HEK293 (cell line): ENCODE results near the gene CPXM2.

Source experiments
- CTCF ChIA-PET: fragments of 350-600 bp; formaldehyde crosslinking; extraction: SDS; loops from one replicate; lab custom pipeline; 2021; ENCODE audit warnings: antibody characterized with exemption; lab: Yijun Ruan, JAX
- POLR2A ChIA-PET: fragments of 300-600 bp; formaldehyde crosslinking; extraction: SDS; loops from one replicate; lab custom pipeline; 2020; ENCODE audit warnings: antibody characterized with exemption, inconsistent platforms; lab: Yijun Ruan, JAX
- H3K27ac ChIP-seq: fragments of 200-500 bp; sonication (Bioruptor generic); 2 replicates; pipeline ENCODE4 v1.5.1; 2014; ENCODE audit warnings: low read depth, low read length, control low read depth, inconsistent platforms; ENCODE audit errors: extremely low read depth
- H3K36me3 ChIP-seq, 2 experiments: fragments of 200-500 bp in 1 of 2; sonication (Bioruptor generic) in 1 of 2; 1 replicate in 1 of 2; 2 replicates in 1 of 2; pipeline ENCODE4 v1.5.1; 2014 to 2017; ENCODE audit warnings: inconsistent platforms in 2 of 2, low read length in 2 of 2; ENCODE audit not compliant: control insufficient read depth in 2 of 2, insufficient read depth in 1 of 2
- H3K4me1 ChIP-seq: fragments of 200-500 bp; sonication (Bioruptor generic); 2 replicates; pipeline ENCODE4 v1.5.1; 2014; ENCODE audit warnings: mild to moderate bottlenecking, low read length, inconsistent platforms; ENCODE audit not compliant: control insufficient read depth, insufficient read depth
- H3K4me3 ChIP-seq: 2 replicates; pipeline ENCODE4 v1.5.1; 2011; ENCODE audit warnings: low read depth, mild to moderate bottlenecking, control low read depth, low read length, moderate library complexity
- H3K9me3 ChIP-seq: fragments of 200-500 bp; sonication (Bioruptor generic); 2 replicates; pipeline ENCODE4 v1.5.1; 2014; ENCODE audit warnings: low read depth, low read length, inconsistent platforms; ENCODE audit not compliant: control insufficient read depth, insufficient read depth
- BCL6B ChIP-seq: fragments of 450-650 bp; formaldehyde crosslinking; IDR thresholded peaks from 2 replicates; pipeline ENCODE4 v1.5.1; 2017; ENCODE audit warnings: missing biosample characterization, missing genetic modification characterization
- GLIS1 ChIP-seq: fragments of 450-650 bp; formaldehyde crosslinking; IDR thresholded peaks from 2 replicates; pipeline ENCODE4 v1.5.1; 2016; ENCODE audit warnings: missing biosample characterization, missing genetic modification characterization
- GLIS2 ChIP-seq: fragments of 450-650 bp; formaldehyde crosslinking; IDR thresholded peaks from 2 replicates; pipeline ENCODE4 v1.5.1; 2016; ENCODE audit warnings: missing biosample characterization, missing genetic modification characterization
- KLF10 ChIP-seq: fragments of 450-650 bp; IDR thresholded peaks from 2 replicates; pipeline ENCODE4 v1.5.1; 2018; ENCODE audit warnings: missing biosample characterization, mild to moderate bottlenecking, missing genetic modification characterization
- MZF1 ChIP-seq: fragments of 450-650 bp; formaldehyde crosslinking; IDR thresholded peaks from 2 replicates; pipeline ENCODE4 v1.5.1; 2017; ENCODE audit warnings: missing biosample characterization, missing genetic modification characterization, borderline replicate concordance
- REPIN1 ChIP-seq: fragments of 450-650 bp; formaldehyde crosslinking; IDR thresholded peaks from 2 replicates; pipeline ENCODE4 v1.5.1; 2017; ENCODE audit warnings: missing biosample characterization, missing genetic modification characterization, low read depth
- SCRT2 ChIP-seq: fragments of 450-650 bp; formaldehyde crosslinking; IDR thresholded peaks from 2 replicates; pipeline ENCODE4 v1.5.1; 2016; ENCODE audit warnings: missing biosample characterization, missing genetic modification characterization
- WT1 ChIP-seq: fragments of 450-650 bp; formaldehyde crosslinking; IDR thresholded peaks from 2 replicates; pipeline ENCODE4 v1.5.1; 2016; ENCODE audit warnings: missing biosample characterization, missing genetic modification characterization
- ZBTB1 ChIP-seq: fragments of 450-650 bp; formaldehyde crosslinking; IDR thresholded peaks from 2 replicates; pipeline ENCODE4 v1.5.1; 2016; ENCODE audit warnings: missing biosample characterization, missing genetic modification characterization
- ZBTB7A ChIP-seq: fragments of 450-650 bp; formaldehyde crosslinking; IDR thresholded peaks from 2 replicates; pipeline ENCODE4 v1.5.1; 2016; ENCODE audit warnings: low read depth, missing biosample characterization, missing genetic modification characterization
- ZEB2 ChIP-seq: fragments of 450-650 bp; formaldehyde crosslinking; IDR thresholded peaks from 2 replicates; pipeline ENCODE4 v1.5.1; 2016; ENCODE audit warnings: missing biosample characterization, missing genetic modification characterization
- ZNF132 ChIP-seq: fragments of 450-650 bp; formaldehyde crosslinking; IDR thresholded peaks from 2 replicates; pipeline ENCODE4 v1.5.1; 2017; ENCODE audit warnings: missing biosample characterization, missing genetic modification characterization, borderline replicate concordance
- ZNF138 ChIP-seq: fragments of 450-650 bp; formaldehyde crosslinking; IDR thresholded peaks from 2 replicates; pipeline ENCODE4 v1.5.1; 2016; ENCODE audit warnings: missing biosample characterization, missing genetic modification characterization, borderline replicate concordance
- ZNF146 ChIP-seq: fragments of 450-650 bp; formaldehyde crosslinking; IDR thresholded peaks from 2 replicates; pipeline ENCODE4 v1.5.1; 2016; ENCODE audit warnings: missing biosample characterization, missing genetic modification characterization
- ZNF155 ChIP-seq: fragments of 450-650 bp; formaldehyde crosslinking; IDR thresholded peaks from 2 replicates; pipeline ENCODE4 v1.5.1; 2016; ENCODE audit warnings: missing biosample characterization, missing genetic modification characterization
- ZNF184 ChIP-seq: fragments of 450-650 bp; IDR thresholded peaks from 2 replicates; pipeline ENCODE4 v1.5.1; 2018; ENCODE audit warnings: missing biosample characterization, mild to moderate bottlenecking, missing genetic modification characterization
- ZNF19 ChIP-seq: fragments of 450-650 bp; formaldehyde crosslinking; IDR thresholded peaks from 2 replicates; pipeline ENCODE4; 2016; ENCODE audit warnings: missing biosample characterization, missing genetic modification characterization, low read depth
- ZNF214 ChIP-seq: fragments of 450-650 bp; formaldehyde crosslinking; IDR thresholded peaks from 2 replicates; pipeline ENCODE4 v1.5.1; 2017; ENCODE audit warnings: missing biosample characterization, mild to moderate bottlenecking, missing genetic modification characterization, borderline replicate concordance
- ZNF248 ChIP-seq: fragments of 450-650 bp; formaldehyde crosslinking; IDR thresholded peaks from 2 replicates; pipeline ENCODE4 v1.5.1; 2017; ENCODE audit warnings: missing biosample characterization, missing genetic modification characterization
- ZNF324 ChIP-seq: fragments of 450-650 bp; formaldehyde crosslinking; IDR thresholded peaks from 2 replicates; pipeline ENCODE4 v1.5.1; 2016; ENCODE audit warnings: missing biosample characterization, missing genetic modification characterization
- ZNF335 ChIP-seq: fragments of 450-650 bp; formaldehyde crosslinking; conservative IDR thresholded peaks from 2 replicates; pipeline ENCODE4 v1.5.1; 2016; ENCODE audit warnings: missing biosample characterization, missing genetic modification characterization
- ZNF473 ChIP-seq: fragments of 450-650 bp; formaldehyde crosslinking; IDR thresholded peaks from 2 replicates; pipeline ENCODE4 v1.5.1; 2017; ENCODE audit warnings: missing biosample characterization, missing genetic modification characterization
- ZNF521 ChIP-seq: fragments of 450-650 bp; formaldehyde crosslinking; IDR thresholded peaks from 2 replicates; pipeline ENCODE4 v1.5.1; 2017; ENCODE audit warnings: missing biosample characterization, mild to moderate bottlenecking, missing genetic modification characterization
- ZNF548 ChIP-seq: fragments of 450-650 bp; formaldehyde crosslinking; IDR thresholded peaks from 2 replicates; pipeline ENCODE4 v1.5.1; 2016; ENCODE audit warnings: missing biosample characterization, missing genetic modification characterization
- ZNF580 ChIP-seq: fragments of 450-650 bp; formaldehyde crosslinking; IDR thresholded peaks from 2 replicates; pipeline ENCODE4 v1.5.1; 2016; ENCODE audit warnings: missing biosample characterization, missing genetic modification characterization
- ZNF596 ChIP-seq: fragments of 450-650 bp; IDR thresholded peaks from 2 replicates; pipeline ENCODE4 v1.5.0; 2018; ENCODE audit warnings: missing biosample characterization, mild to moderate bottlenecking, missing genetic modification characterization, moderate library complexity
- ZNF629 ChIP-seq: fragments of 450-650 bp; formaldehyde crosslinking; IDR thresholded peaks from 2 replicates; pipeline ENCODE4 v1.5.1; 2017; ENCODE audit warnings: missing biosample characterization, missing genetic modification characterization
- ZNF654 ChIP-seq: fragments of 450-650 bp; formaldehyde crosslinking; IDR thresholded peaks from 2 replicates; pipeline ENCODE4 v1.5.1; 2016; ENCODE audit warnings: low read depth, missing biosample characterization, missing genetic modification characterization
- ZNF664 ChIP-seq: fragments of 450-650 bp; formaldehyde crosslinking; IDR thresholded peaks from 2 replicates; pipeline ENCODE4 v1.5.1; 2016; ENCODE audit warnings: missing biosample characterization, missing genetic modification characterization
- ZNF670 ChIP-seq: fragments of 450-650 bp; formaldehyde crosslinking; IDR thresholded peaks from 2 replicates; pipeline ENCODE4 v1.5.1; 2016; ENCODE audit warnings: missing biosample characterization, missing genetic modification characterization, low read depth
- ZNF76 ChIP-seq: fragments of 450-650 bp; formaldehyde crosslinking; IDR thresholded peaks from 2 replicates; pipeline ENCODE4; 2016; ENCODE audit warnings: low read depth, missing biosample characterization, missing genetic modification characterization, borderline replicate concordance
- ZNF791 ChIP-seq: fragments of 450-650 bp; formaldehyde crosslinking; IDR thresholded peaks from 2 replicates; pipeline ENCODE4 v1.5.1; 2016; ENCODE audit warnings: missing biosample characterization, missing genetic modification characterization
- TF ChIP-seq, protein P1 (sequence below): fragments of 450-650 bp; formaldehyde crosslinking; IDR thresholded peaks from 2 replicates; pipeline ENCODE4 v1.5.1; 2016; ENCODE audit warnings: missing biosample characterization, missing genetic modification characterization
- TF ChIP-seq, protein P2 (sequence below): fragments of 450-650 bp; formaldehyde crosslinking; IDR thresholded peaks from 2 replicates; pipeline ENCODE4 v1.5.1; 2016; ENCODE audit warnings: missing biosample characterization, missing genetic modification characterization

Gene CPXM2

GRCh38 chr10:123759041-123759440 lies 132.6 kb downstream of the CPXM2 start:
- Histone ChIP-seq H3K27ac (no peak overlapping the region), H3K36me3 (no peaks in the 10 kb centered on the region), H3K4me1 (no peaks in the 10 kb centered on the region), H3K4me3 (no peak overlapping the region), H3K9me3 (no peaks in the 10 kb centered on the region)
- ChIA-PET POLR2A (no interaction called here), CTCF (no interaction called here)
- TF ChIP-seq ZNF473 (tag by site-specific recombination): no peak
- TF ChIP-seq ZNF596 (tag by site-specific recombination): no peak
- no peak for TF ChIP-seq ZNF214 (tag by site-specific recombination)
- TF ChIP-seq ZNF76 (tag by site-specific recombination): no peak
- TF ChIP-seq ZNF629 (tag by site-specific recombination): no peak
- TF ChIP-seq ZNF146: no peak
- TF ChIP-seq GLIS2 (tag by site-specific recombination): no peak
- no peak for TF ChIP-seq ZBTB1 (tag by site-specific recombination)
- no peak for TF ChIP-seq ZNF580 (tag by site-specific recombination)
- TF ChIP-seq ZNF184 (tag by site-specific recombination): no peak
- no peak for TF ChIP-seq ZNF132

DNA sequence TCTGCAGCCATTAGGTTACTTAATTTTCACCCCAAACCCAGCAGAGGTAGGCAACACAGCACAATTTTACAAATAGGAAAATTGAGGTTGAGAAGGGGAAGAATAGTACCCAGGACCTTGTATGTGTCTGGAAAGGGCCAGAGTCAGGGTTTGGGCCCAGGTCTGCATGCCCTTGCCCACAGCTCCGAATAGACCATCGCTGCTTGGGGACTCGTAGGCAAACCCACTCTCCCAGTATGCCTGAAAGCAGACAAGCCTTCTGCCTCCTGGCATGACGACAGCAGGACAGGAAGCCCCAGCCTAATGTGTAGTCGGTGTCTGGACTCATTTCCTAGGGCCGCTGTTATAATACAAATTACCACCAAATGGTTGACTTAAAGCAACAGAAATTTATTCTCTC lies 133.8 kb downstream of the CPXM2 start:
- POLR2A ChIA-PET: no interaction called here

GRCh38 chr10:123755061-123755460 lies 136.5 kb downstream of the CPXM2 start:
- no peak overlapping the region for H3K4me3 ChIP-seq
- POLR2A ChIA-PET: no interaction called here
- H3K36me3 ChIP-seq: no peaks in the 10 kb centered on the region
- CTCF ChIA-PET: interaction anchor here (0.8 kb wide), 1 partner anchor 493 kb away, joined by 4 read pairs; no protein-coding TSS in a partner anchor
- no peaks in the 10 kb centered on the region for H3K4me1 ChIP-seq
- H3K9me3 ChIP-seq: no peaks in the 10 kb centered on the region
- no peak overlapping the region for H3K27ac ChIP-seq
- TF ChIP-seq ZNF664 (tag by site-specific recombination) (no peak), ZNF548 (no peak), ZEB2 (no peak), ZNF324 (tag by site-specific recombination) (no peak), ZNF670 (tag by site-specific recombination) (no peak), ZNF521 (tag by site-specific recombination) (no peak), KLF10 (tag by site-specific recombination) (no peak), WT1 (tag by site-specific recombination) (no peak), REPIN1 (no peak)
- TF ChIP-seq, protein P1, sequence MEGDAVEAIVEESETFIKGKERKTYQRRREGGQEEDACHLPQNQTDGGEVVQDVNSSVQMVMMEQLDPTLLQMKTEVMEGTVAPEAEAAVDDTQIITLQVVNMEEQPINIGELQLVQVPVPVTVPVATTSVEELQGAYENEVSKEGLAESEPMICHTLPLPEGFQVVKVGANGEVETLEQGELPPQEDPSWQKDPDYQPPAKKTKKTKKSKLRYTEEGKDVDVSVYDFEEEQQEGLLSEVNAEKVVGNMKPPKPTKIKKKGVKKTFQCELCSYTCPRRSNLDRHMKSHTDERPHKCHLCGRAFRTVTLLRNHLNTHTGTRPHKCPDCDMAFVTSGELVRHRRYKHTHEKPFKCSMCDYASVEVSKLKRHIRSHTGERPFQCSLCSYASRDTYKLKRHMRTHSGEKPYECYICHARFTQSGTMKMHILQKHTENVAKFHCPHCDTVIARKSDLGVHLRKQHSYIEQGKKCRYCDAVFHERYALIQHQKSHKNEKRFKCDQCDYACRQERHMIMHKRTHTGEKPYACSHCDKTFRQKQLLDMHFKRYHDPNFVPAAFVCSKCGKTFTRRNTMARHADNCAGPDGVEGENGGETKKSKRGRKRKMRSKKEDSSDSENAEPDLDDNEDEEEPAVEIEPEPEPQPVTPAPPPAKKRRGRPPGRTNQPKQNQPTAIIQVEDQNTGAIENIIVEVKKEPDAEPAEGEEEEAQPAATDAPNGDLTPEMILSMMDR: no peak

More for the DNA sequence above, 133.8 kb downstream of the CPXM2 start:
- no peaks in the 10 kb centered on the region for H3K4me1 ChIP-seq
- no peaks in the 10 kb centered on the region for H3K9me3 ChIP-seq
- H3K4me3 ChIP-seq: no peak overlapping the region
- no peak overlapping the region for H3K27ac ChIP-seq
- no peak for TF ChIP-seq ZNF155 (tag by site-specific recombination)
- TF ChIP-seq ZNF791: no peak
- no peak for TF ChIP-seq ZNF654 (tag by site-specific recombination)
- no peak for TF ChIP-seq ZNF138 (tag by site-specific recombination)
- TF ChIP-seq MZF1 (tag by site-specific recombination): no peak
- no peak for TF ChIP-seq ZBTB7A
- no peak for TF ChIP-seq ZNF335
- no peak for TF ChIP-seq SCRT2
- no peak for TF ChIP-seq ZNF19 (tag by site-specific recombination)
- TF ChIP-seq BCL6B (tag by site-specific recombination): no peak
- no peak for TF ChIP-seq ZNF248 (tag by site-specific recombination)
- TF ChIP-seq, protein P2, sequence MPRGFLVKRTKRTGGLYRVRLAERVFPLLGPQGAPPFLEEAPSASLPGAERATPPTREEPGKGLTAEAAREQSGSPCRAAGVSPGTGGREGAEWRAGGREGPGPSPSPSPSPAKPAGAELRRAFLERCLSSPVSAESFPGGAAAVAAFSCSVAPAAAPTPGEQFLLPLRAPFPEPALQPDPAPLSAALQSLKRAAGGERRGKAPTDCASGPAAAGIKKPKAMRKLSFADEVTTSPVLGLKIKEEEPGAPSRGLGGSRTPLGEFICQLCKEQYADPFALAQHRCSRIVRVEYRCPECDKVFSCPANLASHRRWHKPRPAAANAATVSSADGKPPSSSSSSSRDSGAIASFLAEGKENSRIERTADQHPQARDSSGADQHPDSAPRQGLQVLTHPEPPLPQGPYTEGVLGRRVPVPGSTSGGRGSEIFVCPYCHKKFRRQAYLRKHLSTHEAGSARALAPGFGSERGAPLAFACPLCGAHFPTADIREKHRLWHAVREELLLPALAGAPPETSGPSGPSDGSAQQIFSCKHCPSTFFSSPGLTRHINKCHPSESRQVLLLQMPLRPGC (tag by site-specific recombination): no peak
- TF ChIP-seq GLIS1 (tag by site-specific recombination): no peak
- H3K36me3 ChIP-seq: no peaks in the 10 kb centered on the region
- CTCF ChIA-PET: no interaction called here
